K562 (cell line): ENCODE measurements around the gene BCO1. TPM values are rescaled to one million over a fixed set of nuclear protein-coding genes. Genes with fewer than 3 reads are reported as not detected.

Experiments used
- ATAC-seq: fragments of 200-7000 bp; cut with Tn5 transposase; 3 replicates; pipeline ENCODE4 v1.9.1; 2020; ENCODE audit warnings: moderate library complexity
- BruUV-seq: library from RNA; stranded (reverse); fragments of 400-500 nt; replicated peaks from 2 replicates; lab custom pipeline; 2021; lab: Mats Ljungman, UMichigan
- CTCF ChIA-PET: fragments of 300-600 bp; formaldehyde crosslinking; extraction: SDS; loops from one replicate; lab custom pipeline; 2021; ENCODE audit warnings: low intra/inter-chr PET ratio; lab: Yijun Ruan, JAX
- POLR2A ChIA-PET: fragments of 300-600, 350-650 bp; sonication (Branson Sonifier 250); formaldehyde crosslinking; extraction: SDS; loops from one replicate; lab custom pipeline; 2021; ENCODE audit warnings: antibody characterized with exemption, inconsistent platforms; lab: Yijun Ruan, JAX
- DNase-seq, 4 experiments: peaks; one replicate each; pipeline versions ENCODE4 v3.0.0 to v3.0.0-alpha.2; 2011 to 2018; ENCODE audit warnings: low spot score in 3 of 4, mixed read lengths in 3 of 4; ENCODE audit errors: extremely low read depth in 1 of 4
- FAIRE-seq: peaks from 2 replicates; lab custom pipeline; 2011; peaks lifted over from hg19 to GRCh38; lab: Jason Lieb, UNC
- H2AFZ ChIP-seq: 2 replicates; pipeline ENCODE4 v1.6.0; 2011; ENCODE audit warnings: low read depth, low read length, control low read depth, inconsistent platforms
- H3K27ac ChIP-seq: fragments of 200-600 bp; 3 replicates; pipeline ENCODE4 v1.8.0; 2011; ENCODE audit warnings: low read depth, mild to moderate bottlenecking, control low read depth, inconsistent platforms, low read length, moderate library complexity, mixed read lengths; ENCODE audit errors: extremely low read depth
- H3K27me3 ChIP-seq, 2 experiments: fragments of 300-600 bp in 1 of 2; 2 replicates in 1 of 2; 3 replicates in 1 of 2; pipeline versions ENCODE4 v1.6.0 to v1.8.0; 2011; ENCODE audit warnings: inconsistent platforms in 2 of 2, low read length in 2 of 2, mild to moderate bottlenecking in 1 of 2, mixed read lengths in 1 of 2, moderate library complexity in 1 of 2; ENCODE audit not compliant: control insufficient read depth in 2 of 2, insufficient read depth in 2 of 2
- H3K36me3 ChIP-seq: fragments of 300-600 bp; 3 replicates; pipeline ENCODE4 v1.8.0; 2011; ENCODE audit warnings: mild to moderate bottlenecking, low read length, inconsistent platforms; ENCODE audit not compliant: control insufficient read depth, insufficient read depth
- H3K4me1 ChIP-seq, 2 experiments: fragments of 200-600 bp in 1 of 2; replicated peaks in 1 of 2; 2 replicates in 1 of 2; 3 replicates in 1 of 2; pipeline versions ENCODE4 v1.5.1 to v1.8.0; 2011; ENCODE audit warnings: inconsistent platforms in 2 of 2, low read length in 2 of 2, mild to moderate bottlenecking in 1 of 2, mixed read lengths in 1 of 2, moderate library complexity in 1 of 2; ENCODE audit not compliant: control insufficient read depth in 2 of 2, insufficient read depth in 2 of 2
- H3K4me2 ChIP-seq: 2 replicates; pipeline ENCODE4 v1.6.1; 2011; ENCODE audit warnings: low read length, control low read depth, inconsistent platforms, mixed read lengths; ENCODE audit not compliant: insufficient read depth
- H3K4me3 ChIP-seq: fragments of 200-600 bp; sonication (generic), shearing (Covaris generic); 2 replicates; pipeline ENCODE4 v1.5.1; 2016; ENCODE audit warnings: control low read depth, inconsistent platforms
- H3K79me2 ChIP-seq: fragments of 200-600 bp; 3 replicates; pipeline ENCODE4 v1.8.0; 2011; ENCODE audit warnings: low read length, inconsistent platforms; ENCODE audit not compliant: control insufficient read depth, insufficient read depth
- H3K9ac ChIP-seq, 2 experiments: 2 replicates each; pipeline versions ENCODE4 v1.6.0 to v1.6.1; 2011; ENCODE audit warnings: low read depth in 2 of 2, low read length in 2 of 2, control low read depth in 1 of 2, inconsistent platforms in 1 of 2, mild to moderate bottlenecking in 1 of 2, mixed read lengths in 1 of 2; ENCODE audit not compliant: insufficient read depth in 1 of 2
- H3K9me1 ChIP-seq: one replicate; pipeline ENCODE4 v1.6.0; 2011; ENCODE audit warnings: inconsistent platforms, mild to moderate bottlenecking, low read length, moderate library complexity; ENCODE audit not compliant: control insufficient read depth, insufficient read depth
- H3K9me3 ChIP-seq: replicated peaks from 2 replicates; pipeline ENCODE4 v1.5.1; 2011; ENCODE audit warnings: low read depth, low read length, inconsistent platforms; ENCODE audit not compliant: control insufficient read depth, insufficient read depth
- H4K20me1 ChIP-seq: replicated peaks from 2 replicates; pipeline ENCODE4 v1.6.1; 2011; ENCODE audit warnings: low read length, inconsistent platforms, mixed read lengths; ENCODE audit not compliant: control insufficient read depth, insufficient read depth
- ADNP ChIP-seq: fragments of 200-800 bp; sonication (Bioruptor generic); IDR thresholded peaks from 2 replicates; pipeline ENCODE4 v1.6.1; 2016; ENCODE audit warnings: missing genetic modification characterization, missing compliant biosample characterization
- BCLAF1 ChIP-seq, 2 experiments: fragments of 450-650 bp in 1 of 2; IDR thresholded peaks; 2 replicates each; pipeline ENCODE4 v1.6.1; 2011 to 2017; ENCODE audit warnings: low read depth in 2 of 2, antibody characterized with exemption in 1 of 2, borderline replicate concordance in 1 of 2, low read length in 1 of 2, mild to moderate bottlenecking in 1 of 2, mixed read lengths in 1 of 2; ENCODE audit not compliant: control insufficient read depth in 1 of 2
- E2F4 ChIP-seq: sonication (generic); formaldehyde crosslinking; IDR thresholded peaks from 2 replicates; pipeline ENCODE4 v1.8.0; 2022; ENCODE audit warnings: mild to moderate bottlenecking, low read depth, missing genetic modification reagents
- FOXO4 ChIP-seq: fragments of 450-650 bp; formaldehyde crosslinking; IDR thresholded peaks from 2 replicates; pipeline ENCODE4 v1.4.0; 2020; ENCODE audit warnings: mild to moderate bottlenecking, moderate library complexity
- GTF3C2 ChIP-seq: IDR thresholded peaks from 3 replicates; pipeline ENCODE4 v1.6.1; 2011; ENCODE audit warnings: borderline replicate concordance, mild to moderate bottlenecking, moderate library complexity; ENCODE audit not compliant: insufficient read length; ENCODE audit errors: extremely low read depth
- SREBF1 ChIP-seq: fragments of 150-350 bp; IDR thresholded peaks from 2 replicates; pipeline ENCODE4 v1.6.1; 2014; ENCODE audit warnings: antibody characterized with exemption, low read depth, low read length, borderline replicate concordance
- TCF7 ChIP-seq: sonication (generic); IDR thresholded peaks from 2 replicates; pipeline ENCODE4 v1.6.1; 2016; ENCODE audit warnings: antibody characterized with exemption, borderline replicate concordance
- ZFP91 ChIP-seq: sonication (generic); formaldehyde crosslinking; IDR thresholded peaks from 2 replicates; pipeline ENCODE4 v1.8.0; 2022; ENCODE audit warnings: mild to moderate bottlenecking, missing genetic modification reagents
- ZNF232 ChIP-seq: sonication (generic); formaldehyde crosslinking; IDR thresholded peaks from 2 replicates; pipeline ENCODE4 v1.8.0; 2022; ENCODE audit warnings: mild to moderate bottlenecking, missing genetic modification reagents
- WGBS: fragments of 100-300 bp; shearing (Covaris generic); methylation state at CpG from one replicate; pipeline ENCODE4 v1.1.6; 2016; ENCODE audit warnings: low coverage, mixed read lengths; ENCODE audit not compliant: insufficient coverage; ENCODE audit errors: missing lambda C conversion rate; 5-methylcytosine and 5-hydroxymethylcytosine counted together
- in situ Hi-C: fragments of 300-500 bp; cut with MboI; formaldehyde crosslinking; loops from 4 replicates; pipeline ENCODE4 v1.15.0; 2018; ENCODE audit warnings: inconsistent platforms, mixed read lengths
- intact Hi-C: fragments of 100-400 bp; cut with micrococcal nuclease; formaldehyde crosslinking; loops from 2 replicates; pipeline ENCODE4 v1.14.2; 2022
- polyA plus RNA-seq, 8 experiments: library from polyadenylated mRNA; depleted of rRNA in 4 of 8; stranded (reverse) in 5 of 8; unstranded in 3 of 8; fragments of >200 nt; fragmentation: Nextera tagmentation in 2 of 8; fragmentation: Illumina TruSeq in 1 of 8; extraction: Ambion mirVana in 2 of 8; extraction: Trizol in 1 of 8; gene quantifications; 2 replicates each; pipeline versions ENCODE4 v1.2.1 to v1.2.3, GENCODE V29; 2011 to 2014; ENCODE audit warnings: inconsistent platforms in 1 of 8, missing spikeins in 1 of 8
- total RNA-seq, 7 experiments: library from RNA; depleted of rRNA in 6 of 7; stranded (reverse); fragments of >200 nt in 6 of 7; fragmentation: Illumina TruSeq in 2 of 7; extraction: Trizol in 2 of 7; gene quantifications; 2 replicates each; pipeline versions ENCODE4 v1.2.1 to v1.2.3, GENCODE V29; 2011 to 2021; ENCODE audit warnings: low replicate concordance in 1 of 7

The BCO1 gene
- total and polyA plus RNA-seq, 9 of the 15 experiments (the other 6 are each of a cell fraction or from before 2014, with no cell fraction given) = not detected

GRCh38 chr16:81273223-81273950, 34.9 kb downstream of the BCO1 start:
- Histone ChIP-seq H3K9ac (no peak overlapping the region), H3K4me1 (peaks cover 0 to 10% of the 10 kb centered on the region in 2 experiments; a peak in 3 of 5 replicates), H4K20me1 (no peaks in the 10 kb centered on the region), H3K4me2 (no peak overlapping the region), H3K9me1 (no peaks in the 10 kb centered on the region), H3K27ac (no peak overlapping the region), H3K27me3 (peaks cover 20 to 61% of the 10 kb centered on the region in 2 experiments), H3K36me3 (no peaks in the 10 kb centered on the region), H3K79me2 (no peaks in the 10 kb centered on the region), H3K4me3 (no peak overlapping the region), H3K9me3 (no peaks in the 10 kb centered on the region), H2AFZ (peak overlapping the region; percentile 11; the same call in 1 of the 2 replicates)
- CTCF ChIA-PET = no interaction called here
- ATAC-seq (no peak), DNase-seq (no peak), FAIRE-seq (no peak)
- intact Hi-C loops = no loop called here
- BruUV-seq = no TSS peak
- POLR2A ChIA-PET = interaction anchor here (0.8 to 2.6 kb wide), 3 partner anchors 10 to 46 kb away, joined by 6 to 9 read pairs (median 7); no protein-coding TSS in a partner anchor
- WGBS = 0% methylated on average over 10 of the region's 10 CpGs
- in situ Hi-C loops = no loop called here
- no peak for TF ChIP-seq SREBF1
- TF ChIP-seq ZNF232 = no peak
- no peak for TF ChIP-seq ZFP91 (CRISPR knock-in tag)
- no peak for TF ChIP-seq GTF3C2
- no peak for TF ChIP-seq TCF7
- TF ChIP-seq FOXO4 (CRISPR knock-in tag) = no peak
- TF ChIP-seq E2F4 (CRISPR knock-in tag) = no peak
- TF ChIP-seq ADNP (tag) = no peak
- TF ChIP-seq BCLAF1 (IDR thresholded peaks at IDR 0.05; ENCODE audit: borderline replicate concordance in 1 of 2, control insufficient read depth in 1 of 2, low read depth in 2 of 2, low read length in 1 of 2) = no peak
